Neural cell (in vitro differentiated cells): ENCODE results near the gene MEAF6. TPM values are rescaled to one million over a fixed set of nuclear protein-coding genes. Genes with fewer than 3 reads are reported as not detected.

Source experiments
- H2AFZ ChIP-seq: fragments of 200-600, 300-800 bp; sonication (generic), shearing (Covaris generic); 2 replicates; pipeline ENCODE4 v1.6.0; 2014; ENCODE audit warnings: low read depth, mild to moderate bottlenecking, antibody characterized with exemption, low read length, moderate library complexity
- H3F3A ChIP-seq: fragments of 200-600 bp; shearing (Covaris generic); 2 replicates; pipeline ENCODE4 v1.6.1; 2016; ENCODE audit warnings: mild to moderate bottlenecking, moderate library complexity, mixed read lengths, antibody characterized with exemption, low read length; ENCODE audit not compliant: insufficient read depth, poor library complexity, severe bottlenecking
- H3K27ac ChIP-seq: fragments of 200-600, 300-800 bp; sonication (generic), shearing (Covaris generic); 2 replicates; pipeline ENCODE4 v1.5.1; 2014; ENCODE audit warnings: mild to moderate bottlenecking, low read length, moderate library complexity
- H3K27me3 ChIP-seq: fragments of 300-800, 200-600 bp; sonication (generic), shearing (Covaris generic); 2 replicates; pipeline ENCODE4 v1.6.0; 2014; ENCODE audit warnings: mild to moderate bottlenecking, low read depth, low read length, moderate library complexity; ENCODE audit not compliant: insufficient read depth
- H3K36me3 ChIP-seq: fragments of 300-800, 200-600 bp; sonication (generic), shearing (Covaris generic); 2 replicates; pipeline ENCODE4 v1.5.1; 2014; ENCODE audit warnings: mild to moderate bottlenecking, antibody characterized with exemption, low read length, moderate library complexity; ENCODE audit not compliant: insufficient read depth
- H3K4me2 ChIP-seq: fragments of 300-800, 200-600 bp; sonication (generic), shearing (Covaris generic); 2 replicates; pipeline ENCODE4 v1.6.0; 2014; ENCODE audit warnings: mild to moderate bottlenecking, low read length
- H3K4me3 ChIP-seq: fragments of 300-800, 200-600 bp; sonication (generic), shearing (Covaris generic); 2 replicates; pipeline ENCODE4 v1.5.1; 2014; ENCODE audit warnings: mild to moderate bottlenecking, low read length, moderate library complexity
- H3K79me2 ChIP-seq: fragments of 200-600 bp; shearing (Covaris generic); replicated peaks from 2 replicates; pipeline ENCODE4 v1.6.0; 2014; ENCODE audit warnings: mild to moderate bottlenecking, low read length, moderate library complexity; ENCODE audit not compliant: insufficient read depth
- H3K9ac ChIP-seq: fragments of 300-800, 200-600 bp; sonication (generic), shearing (Covaris generic); 2 replicates; pipeline ENCODE4 v1.6.1; 2016; ENCODE audit warnings: mild to moderate bottlenecking, low read length, mixed read lengths
- H3K9me2 ChIP-seq: fragments of 200-600 bp; shearing (Covaris generic); 2 replicates; pipeline ENCODE4 v1.6.1; 2016; ENCODE audit warnings: mild to moderate bottlenecking, low read length, mixed read lengths; ENCODE audit not compliant: insufficient read depth
- H3K9me3 ChIP-seq: fragments of 200-600, 300-800 bp; sonication (generic), shearing (Covaris generic); 2 replicates; pipeline ENCODE4 v1.6.1; 2016; ENCODE audit warnings: mild to moderate bottlenecking, mixed run types, low read length, moderate library complexity, mixed read lengths
- H4K20me1 ChIP-seq: fragments of 200-600 bp; shearing (Covaris generic); 2 replicates; pipeline ENCODE4 v1.6.1; 2016; ENCODE audit warnings: mild to moderate bottlenecking, mixed run types; ENCODE audit not compliant: insufficient read depth
- CTCF ChIP-seq: fragments of 450-650 bp; IDR thresholded peaks from 2 replicates; pipeline ENCODE4 v1.5.1; 2014; ENCODE audit warnings: antibody characterized with exemption, mild to moderate bottlenecking, moderate library complexity; ENCODE audit not compliant: poor library complexity, severe bottlenecking
- EP300 ChIP-seq: fragments of 450-650 bp; conservative IDR thresholded peaks from 2 replicates; pipeline ENCODE4 v1.6.1; 2014; ENCODE audit warnings: antibody characterized with exemption, mild to moderate bottlenecking, moderate library complexity; ENCODE audit not compliant: poor library complexity, severe bottlenecking
- EZH2 ChIP-seq: fragments of 200-600, 300-800 bp; shearing (Covaris generic), sonication (generic); IDR thresholded peaks from 2 replicates; pipeline ENCODE4 v1.6.1; 2014; ENCODE audit warnings: antibody characterized with exemption, low read length, borderline replicate concordance, mild to moderate bottlenecking; ENCODE audit not compliant: insufficient read depth, poor library complexity, severe bottlenecking
- MXI1 ChIP-seq: fragments of 450-650 bp; conservative IDR thresholded peaks from 2 replicates; pipeline ENCODE4 v1.6.1; 2014; ENCODE audit warnings: antibody characterized with exemption, mild to moderate bottlenecking; ENCODE audit not compliant: poor library complexity, severe bottlenecking
- POLR2AphosphoS5 ChIP-seq: IDR thresholded peaks from 2 replicates; pipeline ENCODE4 v1.6.1; 2012
- RAD21 ChIP-seq: fragments of 450-650 bp; conservative IDR thresholded peaks from 2 replicates; pipeline ENCODE4 v1.6.1; 2014; ENCODE audit warnings: antibody characterized with exemption, mild to moderate bottlenecking, moderate library complexity
- REST ChIP-seq: IDR thresholded peaks from 2 replicates; pipeline ENCODE4 v1.6.1; 2012; ENCODE audit warnings: borderline replicate concordance
- SMC3 ChIP-seq: fragments of 450-650 bp; conservative IDR thresholded peaks from 2 replicates; pipeline ENCODE4 v1.6.1; 2014; ENCODE audit warnings: antibody characterized with exemption, mild to moderate bottlenecking, moderate library complexity; ENCODE audit not compliant: poor library complexity
- TAF1 ChIP-seq: IDR thresholded peaks from 2 replicates; pipeline ENCODE4 v1.6.1; 2012; ENCODE audit warnings: low read depth
- polyA plus RNA-seq: library from polyadenylated mRNA; depleted of rRNA; stranded (reverse); fragments of >200 nt; gene quantifications from 2 replicates; pipeline ENCODE4 v1.2.3, GENCODE V29; 2014

The MEAF6 gene
- polyA plus RNA-seq, 1 donor from 2014 or later, result 351 TPM

DNA sequence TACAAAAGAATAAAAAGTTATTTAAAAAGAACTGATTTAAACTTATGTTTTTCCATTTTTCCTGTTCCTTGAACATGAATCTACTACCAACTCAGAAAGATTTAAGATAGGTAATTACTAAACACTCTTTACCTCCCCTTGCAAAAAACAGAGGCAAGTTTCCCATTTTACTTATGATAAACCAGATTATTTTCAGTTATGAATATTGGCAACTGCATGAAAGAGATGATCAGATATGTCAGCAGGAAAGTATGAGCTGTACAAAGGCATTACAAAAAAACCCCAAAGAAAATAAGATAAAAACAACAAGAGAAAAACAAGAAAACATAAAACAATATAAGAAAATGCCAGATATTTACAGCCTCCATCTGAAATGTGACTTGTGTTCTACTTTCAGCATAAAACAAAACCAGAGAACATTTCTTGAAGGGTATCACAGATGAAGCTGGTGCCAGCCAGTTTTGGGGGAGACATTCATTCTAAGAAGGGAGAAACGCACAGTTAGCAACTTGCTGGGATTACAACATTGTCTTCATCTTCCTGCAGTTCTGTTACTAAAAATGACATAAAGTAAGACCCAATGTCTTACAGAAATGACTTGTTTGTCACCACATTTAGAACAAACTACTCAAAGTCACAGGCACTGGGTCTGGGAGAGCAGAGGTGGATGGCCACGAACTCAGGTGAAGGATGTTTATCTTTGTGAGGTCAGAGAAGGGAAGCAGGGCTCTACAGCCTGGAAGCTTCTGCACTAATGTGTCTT is 21.0 kb downstream of the MEAF6 start:
- Histone ChIP-seq H3K36me3 (peaks cover 5% of the 10 kb centered on the region), H3K9ac (no peak overlapping the region), H3K9me3 (no peaks in the 10 kb centered on the region), H3K27me3 (no peaks in the 10 kb centered on the region), H4K20me1 (no peaks in the 10 kb centered on the region), H3K79me2 (no peaks in the 10 kb centered on the region), H3K4me3 (no peak overlapping the region), H3K9me2 (no peaks in the 10 kb centered on the region), H2AFZ (no peak overlapping the region), H3F3A (no peaks in the 10 kb centered on the region), H3K4me2 (no peak overlapping the region), H3K27ac (no peak overlapping the region)
- TF ChIP-seq POLR2AphosphoS5, result no peak
- TF ChIP-seq RAD21, result no peak
- no peak for TF ChIP-seq MXI1
- no peak for TF ChIP-seq SMC3
- TF ChIP-seq EZH2, result no peak
- TF ChIP-seq TAF1, result no peak
- no peak for TF ChIP-seq EP300
- TF ChIP-seq CTCF, result no peak
- no peak for TF ChIP-seq REST

- no peak for TF ChIP-seq MXI1
- TF ChIP-seq EP300, result no peak
- no peak for TF ChIP-seq REST
- no peak for TF ChIP-seq RAD21
- TF ChIP-seq POLR2AphosphoS5, result no peak
- TF ChIP-seq TAF1, result no peak
- TF ChIP-seq SMC3, result no peak
- no peak for TF ChIP-seq EZH2
- no peak for TF ChIP-seq CTCF
These were observed 27.0 kb downstream of the MEAF6 start for GRCh38 chr1:37487619-37487984.

More at GRCh38 chr1:37487619-37487984, 27.0 kb downstream of the MEAF6 start:
- peaks cover 5% of the 10 kb centered on the region for H3K36me3 ChIP-seq
- H3K9me2 ChIP-seq, result no peaks in the 10 kb centered on the region
- no peaks in the 10 kb centered on the region for H3K27me3 ChIP-seq
- H3K4me3 ChIP-seq, result no peak overlapping the region
- no peak overlapping the region for H2AFZ ChIP-seq
- H3K9me3 ChIP-seq, result no peaks in the 10 kb centered on the region
- no peaks in the 10 kb centered on the region for H4K20me1 ChIP-seq
- H3K9ac ChIP-seq, result no peak overlapping the region
- H3K27ac ChIP-seq, result no peak overlapping the region
- no peaks in the 10 kb centered on the region for H3F3A ChIP-seq
- no peak overlapping the region for H3K4me2 ChIP-seq
- H3K79me2 ChIP-seq, result no peaks in the 10 kb centered on the region
